IPS-18a (cell line): ENCODE results near the gene EIF3M.

Experiments
- H3K27ac ChIP-seq: one replicate; pipeline ENCODE4 v1.5.1; 2013; ENCODE audit warnings: low read length
- H3K27me3 ChIP-seq: one replicate; pipeline ENCODE4 v1.6.1; 2013; ENCODE audit warnings: mild to moderate bottlenecking, low read length; ENCODE audit not compliant: control insufficient read depth, insufficient read depth
- H3K36me3 ChIP-seq: one replicate; pipeline ENCODE4 v1.6.1; 2013; ENCODE audit warnings: low read depth, low read length; ENCODE audit not compliant: control insufficient read depth
- H3K4me1 ChIP-seq: one replicate; pipeline ENCODE4 v1.6.1; 2013; ENCODE audit warnings: low read depth, low read length; ENCODE audit not compliant: control insufficient read depth
- H3K4me3 ChIP-seq: one replicate; pipeline ENCODE4 v1.5.1; 2013; ENCODE audit warnings: low read length
- H3K9ac ChIP-seq: one replicate; pipeline ENCODE4 v1.6.1; 2013; ENCODE audit warnings: mild to moderate bottlenecking, low read length, moderate library complexity
- H3K9me3 ChIP-seq: one replicate; pipeline ENCODE4 v1.6.1; 2013; ENCODE audit warnings: low read depth, low read length; ENCODE audit not compliant: control insufficient read depth

EIF3M gene

GRCh38 chr11:32583459-32584271, at the start of gene EIF3M:
TSS of gene EIF3M (plus strand) at chr11:32583831. CDS start at chr11:32583888, 57 bp downstream.
- Histone ChIP-seq H3K27me3 (no peaks in the 10 kb centered on the region), H3K36me3 (peaks cover 10% of the 10 kb centered on the region), H3K27ac (peak within 1 kb of the TSS; percentile 59), H3K9ac (peak within 1 kb of the TSS; percentile 91), H3K9me3 (no peaks in the 10 kb centered on the region), H3K4me3 (peak within 1 kb of the TSS; percentile 97), H3K4me1 (peaks cover 8% of the 10 kb centered on the region)

GRCh38 chr11:32538804-32539203, 44.8 kb upstream of the EIF3M start:
- no peaks in the 10 kb centered on the region for H3K27me3 ChIP-seq
- no peaks in the 10 kb centered on the region for H3K36me3 ChIP-seq
- H3K4me1 ChIP-seq: no peaks in the 10 kb centered on the region
- no peak overlapping the region for H3K4me3 ChIP-seq
- no peak overlapping the region for H3K27ac ChIP-seq
- H3K9me3 ChIP-seq: no peaks in the 10 kb centered on the region
- H3K9ac ChIP-seq: no peak overlapping the region

- Histone ChIP-seq H3K36me3 (no peaks in the 10 kb centered on the region), H3K4me3 (no peak overlapping the region), H3K4me1 (no peaks in the 10 kb centered on the region), H3K9ac (no peak overlapping the region), H3K27ac (no peak overlapping the region), H3K27me3 (no peaks in the 10 kb centered on the region), H3K9me3 (no peaks in the 10 kb centered on the region)
Observed at GRCh38 chr11:32549611-32550187, 33.9 kb upstream of the EIF3M start.

GRCh38 chr11:32550207-32550606, 33.4 kb upstream of the EIF3M start:
- Histone ChIP-seq H3K27me3 (no peaks in the 10 kb centered on the region), H3K27ac (no peak overlapping the region), H3K4me1 (no peaks in the 10 kb centered on the region), H3K36me3 (no peaks in the 10 kb centered on the region), H3K4me3 (no peak overlapping the region), H3K9me3 (no peaks in the 10 kb centered on the region), H3K9ac (no peak overlapping the region)

DNA sequence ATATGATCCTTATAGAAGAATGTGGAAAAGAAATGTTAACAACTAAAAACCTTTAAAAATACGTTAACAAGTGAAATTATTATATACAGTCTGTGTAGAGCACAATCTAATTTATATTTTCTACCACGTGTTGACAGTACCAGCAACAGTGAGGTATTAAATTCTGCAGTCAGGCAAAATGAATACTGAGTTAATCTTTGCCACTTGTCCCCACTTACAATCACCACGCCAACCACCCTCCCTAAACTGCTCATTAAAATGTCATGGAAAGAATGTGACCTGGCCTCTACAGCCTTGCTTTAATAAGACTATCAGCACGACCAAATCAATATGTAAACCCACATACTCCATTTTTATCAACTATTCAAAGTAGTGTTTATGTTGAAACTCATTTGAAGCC, 28.5 kb upstream of the EIF3M start:
- Histone ChIP-seq H3K27ac (no peak overlapping the region), H3K36me3 (no peaks in the 10 kb centered on the region), H3K4me3 (no peak overlapping the region), H3K4me1 (no peaks in the 10 kb centered on the region), H3K27me3 (no peaks in the 10 kb centered on the region), H3K9me3 (no peaks in the 10 kb centered on the region), H3K9ac (no peak overlapping the region)

DNA sequence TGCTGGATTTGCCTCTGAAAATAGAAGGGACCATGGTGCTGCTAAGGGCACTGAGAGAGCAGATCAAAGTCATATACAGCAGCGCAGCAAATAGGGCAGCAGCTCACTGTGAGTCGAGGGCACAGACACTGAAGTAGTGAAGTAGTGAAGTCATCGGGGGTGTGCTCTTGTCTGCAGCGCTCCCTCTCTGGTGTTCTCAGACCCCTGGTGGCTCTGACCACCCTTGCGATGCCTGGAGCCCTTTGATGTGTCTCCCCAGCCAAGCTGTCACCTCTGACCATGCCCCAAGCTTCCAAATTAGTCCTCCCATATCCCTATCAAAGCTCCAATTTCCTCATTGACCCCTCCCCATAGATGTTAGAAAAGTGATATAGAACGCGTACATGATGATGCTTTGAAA, 27.7 kb upstream of the EIF3M start:
- Histone ChIP-seq H3K36me3 (no peaks in the 10 kb centered on the region), H3K27me3 (no peaks in the 10 kb centered on the region), H3K9ac (no peak overlapping the region), H3K9me3 (no peaks in the 10 kb centered on the region), H3K27ac (no peak overlapping the region), H3K4me1 (no peaks in the 10 kb centered on the region), H3K4me3 (no peak overlapping the region)

DNA sequence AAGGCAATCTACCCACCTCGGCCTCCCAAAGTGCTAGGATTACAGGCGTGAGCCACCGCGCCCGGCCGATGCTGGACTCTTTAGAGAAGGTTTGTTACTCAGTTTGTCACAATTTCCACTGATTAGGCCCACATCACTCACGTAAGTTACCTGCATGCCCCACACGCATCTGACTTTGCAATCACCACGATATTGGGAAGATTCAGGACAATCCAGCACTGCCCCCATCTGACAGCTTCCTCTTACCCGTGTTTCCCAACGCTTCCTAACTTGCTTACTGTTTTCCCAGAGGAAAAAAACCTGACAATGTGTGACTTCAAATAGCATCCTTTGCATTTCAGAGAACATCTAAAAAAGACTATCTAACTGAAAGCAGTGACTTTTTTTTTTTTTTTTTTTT, 21.8 kb upstream of the EIF3M start:
- Histone ChIP-seq H3K4me1 (no peaks in the 10 kb centered on the region), H3K27me3 (no peaks in the 10 kb centered on the region), H3K36me3 (no peaks in the 10 kb centered on the region), H3K4me3 (no peak overlapping the region), H3K9ac (no peak overlapping the region), H3K27ac (no peak overlapping the region), H3K9me3 (no peaks in the 10 kb centered on the region)

- Histone ChIP-seq H3K9me3 (no peaks in the 10 kb centered on the region), H3K9ac (no peak overlapping the region), H3K4me3 (no peak overlapping the region), H3K4me1 (no peaks in the 10 kb centered on the region), H3K27ac (no peak overlapping the region), H3K27me3 (no peaks in the 10 kb centered on the region), H3K36me3 (no peaks in the 10 kb centered on the region)
Observed at GRCh38 chr11:32562839-32563599, 20.6 kb upstream of the EIF3M start.

- H3K36me3 ChIP-seq: no peaks in the 10 kb centered on the region
- H3K9me3 ChIP-seq: no peaks in the 10 kb centered on the region
- H3K27me3 ChIP-seq: no peaks in the 10 kb centered on the region
- no peak overlapping the region for H3K9ac ChIP-seq
- H3K4me1 ChIP-seq: no peaks in the 10 kb centered on the region
- no peak overlapping the region for H3K4me3 ChIP-seq
- H3K27ac ChIP-seq: no peak overlapping the region
Observed at GRCh38 chr11:32563600-32563959, 20.1 kb upstream of the EIF3M start.

DNA sequence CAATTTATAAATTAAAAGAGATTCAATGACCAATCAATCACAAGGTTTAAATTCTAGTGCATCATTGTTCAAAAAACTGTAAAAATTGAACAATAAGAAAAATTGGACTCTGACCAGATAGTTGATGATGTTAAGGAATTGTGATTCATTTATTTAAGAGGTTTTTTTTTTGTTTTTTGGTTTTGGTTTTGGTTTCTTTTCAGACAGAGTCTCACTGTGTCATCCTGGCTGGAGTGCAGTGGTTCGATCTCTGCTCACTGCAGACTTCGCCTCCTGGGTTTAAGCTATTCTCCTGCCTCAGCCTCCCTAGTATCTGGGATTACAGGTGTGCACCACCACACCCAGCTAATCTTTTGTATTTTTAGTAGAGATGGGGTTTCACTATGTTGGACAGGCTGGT, 17.1 kb upstream of the EIF3M start:
- Histone ChIP-seq H3K4me1 (peaks cover 9% of the 10 kb centered on the region), H3K27me3 (peaks cover 9% of the 10 kb centered on the region), H3K27ac (no peak overlapping the region), H3K9me3 (no peaks in the 10 kb centered on the region), H3K36me3 (no peaks in the 10 kb centered on the region), H3K9ac (no peak overlapping the region), H3K4me3 (no peak overlapping the region)

GRCh38 chr11:32567154-32567553, 16.5 kb upstream of the EIF3M start:
- H3K36me3 ChIP-seq: no peaks in the 10 kb centered on the region
- H3K27ac ChIP-seq: no peak overlapping the region
- peaks cover 9% of the 10 kb centered on the region for H3K27me3 ChIP-seq
- no peaks in the 10 kb centered on the region for H3K9me3 ChIP-seq
- no peak overlapping the region for H3K4me3 ChIP-seq
- no peak overlapping the region for H3K9ac ChIP-seq
- H3K4me1 ChIP-seq: peaks cover 11% of the 10 kb centered on the region
